HL-60 (cell line): ENCODE data around the gene TLE3.

Source experiments
- CTCF ChIP-seq: IDR thresholded peaks from one replicate; pipeline ENCODE4 v1.5.1; 2011; ENCODE audit warnings: low read length, control low read depth, inconsistent platforms; ENCODE audit not compliant: insufficient read depth
- GABPA ChIP-seq: IDR thresholded peaks from 2 replicates; pipeline ENCODE4 v1.6.1; 2012; ENCODE audit warnings: low read depth
- POLR2AphosphoS5 ChIP-seq: IDR thresholded peaks from 2 replicates; pipeline ENCODE4 v1.6.1; 2012; ENCODE audit warnings: low read depth
- SPI1 ChIP-seq: IDR thresholded peaks from 2 replicates; pipeline ENCODE4 v1.6.1; 2012; ENCODE audit warnings: low read depth, mild to moderate bottlenecking, borderline replicate concordance
- TF ChIP-seq, protein P1 (sequence below): IDR thresholded peaks from 2 replicates; pipeline ENCODE4 v1.6.1; 2012; ENCODE audit warnings: low read depth; ENCODE audit not compliant: insufficient replicate concordance

- TF ChIP-seq CTCF = no peak
- no peak for TF ChIP-seq POLR2AphosphoS5
- TF ChIP-seq, protein P1, sequence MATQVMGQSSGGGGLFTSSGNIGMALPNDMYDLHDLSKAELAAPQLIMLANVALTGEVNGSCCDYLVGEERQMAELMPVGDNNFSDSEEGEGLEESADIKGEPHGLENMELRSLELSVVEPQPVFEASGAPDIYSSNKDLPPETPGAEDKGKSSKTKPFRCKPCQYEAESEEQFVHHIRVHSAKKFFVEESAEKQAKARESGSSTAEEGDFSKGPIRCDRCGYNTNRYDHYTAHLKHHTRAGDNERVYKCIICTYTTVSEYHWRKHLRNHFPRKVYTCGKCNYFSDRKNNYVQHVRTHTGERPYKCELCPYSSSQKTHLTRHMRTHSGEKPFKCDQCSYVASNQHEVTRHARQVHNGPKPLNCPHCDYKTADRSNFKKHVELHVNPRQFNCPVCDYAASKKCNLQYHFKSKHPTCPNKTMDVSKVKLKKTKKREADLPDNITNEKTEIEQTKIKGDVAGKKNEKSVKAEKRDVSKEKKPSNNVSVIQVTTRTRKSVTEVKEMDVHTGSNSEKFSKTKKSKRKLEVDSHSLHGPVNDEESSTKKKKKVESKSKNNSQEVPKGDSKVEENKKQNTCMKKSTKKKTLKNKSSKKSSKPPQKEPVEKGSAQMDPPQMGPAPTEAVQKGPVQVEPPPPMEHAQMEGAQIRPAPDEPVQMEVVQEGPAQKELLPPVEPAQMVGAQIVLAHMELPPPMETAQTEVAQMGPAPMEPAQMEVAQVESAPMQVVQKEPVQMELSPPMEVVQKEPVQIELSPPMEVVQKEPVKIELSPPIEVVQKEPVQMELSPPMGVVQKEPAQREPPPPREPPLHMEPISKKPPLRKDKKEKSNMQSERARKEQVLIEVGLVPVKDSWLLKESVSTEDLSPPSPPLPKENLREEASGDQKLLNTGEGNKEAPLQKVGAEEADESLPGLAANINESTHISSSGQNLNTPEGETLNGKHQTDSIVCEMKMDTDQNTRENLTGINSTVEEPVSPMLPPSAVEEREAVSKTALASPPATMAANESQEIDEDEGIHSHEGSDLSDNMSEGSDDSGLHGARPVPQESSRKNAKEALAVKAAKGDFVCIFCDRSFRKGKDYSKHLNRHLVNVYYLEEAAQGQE = no peak
- TF ChIP-seq GABPA = no peak
- TF ChIP-seq SPI1 = no peak
Observed at GRCh38 chr15:70059476-70060213, 38.1 kb downstream of the TLE3 start.
